ENCODE measurements around the gene TTLL9. TPM values are rescaled to one million over a fixed set of nuclear protein-coding genes. Genes with fewer than 3 reads are reported as not detected.

TTLL9 gene
- total and polyA plus RNA-seq, 8 donors, result 0.14 to 1.4 (median 0.35) TPM; not detected in 1

- Histone ChIP-seq H3K4me3 (no peak overlapping the region), H3K36me3 (no peaks in the 10 kb centered on the region), H3K9me3 (no peaks in the 10 kb centered on the region), H3K27me3 (no peaks in the 10 kb centered on the region), H3K27ac (no peak overlapping the region), H3K4me1 (no peaks in the 10 kb centered on the region)
- FAIRE-seq (no peak), DNase-seq (no peak), ATAC-seq (no peak)
- intact Hi-C loops (cut with DNase I), result no loop called here
- TF ChIP-seq CTCF (IDR thresholded peaks at IDR 0.05), result no peak
- 44% methylated on average over 5 to 6 of the region's 6 CpGs for WGBS, 2 donors
These were observed 120.4 kb downstream of the TTLL9 start for GRCh38 chr20:31990641-31991338.

- FAIRE-seq (no peak), ATAC-seq (no peak), DNase-seq (no peak)
- intact Hi-C loops (cut with DNase I), result no loop called here
- no peak overlapping the region for H3K4me3 ChIP-seq
- no peak for TF ChIP-seq CTCF (IDR thresholded peaks at IDR 0.05)
- H3K27ac ChIP-seq, result no peak overlapping the region
- no peaks in the 10 kb centered on the region for H3K9me3 ChIP-seq
- no peaks in the 10 kb centered on the region for H3K4me1 ChIP-seq
- H3K27me3 ChIP-seq, result no peaks in the 10 kb centered on the region
- 40 to 80% methylated on average over 1 of the region's 1 CpG for WGBS, 2 donors
- H3K36me3 ChIP-seq, result no peaks in the 10 kb centered on the region
These were observed 120.9 kb downstream of the TTLL9 start for GRCh38 chr20:31991339-31991705.

- TF ChIP-seq CTCF (IDR thresholded peaks at IDR 0.05), result no peak
- H3K36me3 ChIP-seq, result no peaks in the 10 kb centered on the region
- no peaks in the 10 kb centered on the region for H3K4me1 ChIP-seq
- DNase-seq (no peak), FAIRE-seq (no peak), ATAC-seq (no peak)
- 67 to 72% methylated on average over 2 of the region's 2 CpGs for WGBS, 2 donors
- H3K4me3 ChIP-seq, result no peak overlapping the region
- intact Hi-C loops (cut with DNase I), result no loop called here
- no peaks in the 10 kb centered on the region for H3K27me3 ChIP-seq
- H3K27ac ChIP-seq, result no peak overlapping the region
- no peaks in the 10 kb centered on the region for H3K9me3 ChIP-seq
These were observed 121.7 kb downstream of the TTLL9 start for GRCh38 chr20:31992086-31992485.

Other genes starting within 250 kb of the TTLL9 start
- gene COX4I2, start 232.7 kb upstream of the TTLL9 start, total RNA-seq, result under 1 TPM in 5 of 6 donors, not detected in 1; 0.28 to 0.94 (median 0.60) TPM
- gene COX4I2, start 232.7 kb upstream of the TTLL9 start, polyA plus RNA-seq, result 1 to 10 TPM; 3.7 to 7.8 TPM
- gene BCL2L1, start 147.8 kb upstream of the TTLL9 start, total RNA-seq, result 10 to 100 TPM; 27.3 to 59.8 (median 40.0) TPM
- 10 to 100 TPM; 40.8 to 55.5 TPM for gene BCL2L1, start 147.8 kb upstream of the TTLL9 start, polyA plus RNA-seq
- gene TPX2, start 131.3 kb upstream of the TTLL9 start, total RNA-seq, result 1 to 10 TPM in 1 of 6 donors, under 1 TPM in 4, not detected in 1; 0.20 to 1.5 (median 0.79) TPM
- gene TPX2, start 131.3 kb upstream of the TTLL9 start, polyA plus RNA-seq, result under 1 TPM; 0.04 to 0.12 TPM
- 10 to 100 TPM in 1 of 6 donors, 1 to 10 TPM in 5; 1.8 to 10.8 (median 3.8) TPM for gene MYLK2, start 51.3 kb upstream of the TTLL9 start, total RNA-seq
- gene MYLK2, start 51.3 kb upstream of the TTLL9 start, polyA plus RNA-seq, result 1 to 10 TPM; 3.8 to 4.8 TPM
- 1 to 10 TPM in 1 of 6 donors, under 1 TPM in 3, not detected in 2; 0.16 to 1.1 (median 0.53) TPM for gene FOXS1, start 25.0 kb upstream of the TTLL9 start, total RNA-seq
- gene FOXS1, start 25.0 kb upstream of the TTLL9 start, polyA plus RNA-seq, result 1 to 10 TPM in 1 of 2 donors, under 1 TPM in 1; 0.91 to 1.7 TPM
- gene DUSP15, start 107 bp upstream of the TTLL9 start, total RNA-seq, result 1 to 10 TPM in 3 of 6 donors, under 1 TPM in 3; 0.35 to 1.6 (median 1.1) TPM
- 1 to 10 TPM; 2.5 to 4.3 TPM for gene DUSP15, start 107 bp upstream of the TTLL9 start, polyA plus RNA-seq
- gene PDRG1, start 81.4 kb downstream of the TTLL9 start, total RNA-seq, result 1 to 10 TPM; 3.6 to 6.9 (median 5.2) TPM
- 10 to 100 TPM in 1 of 2 donors, 1 to 10 TPM in 1; 6.9 to 12.0 TPM for gene PDRG1, start 81.4 kb downstream of the TTLL9 start, polyA plus RNA-seq
- gene XKR7, start 97.5 kb downstream of the TTLL9 start, total RNA-seq, result under 1 TPM; 0.05 to 0.46 (median 0.20) TPM
- gene XKR7, start 97.5 kb downstream of the TTLL9 start, polyA plus RNA-seq, result 1 to 10 TPM in 1 of 2 donors, under 1 TPM in 1; 0.42 to 1.2 TPM
- 1 to 10 TPM in 2 of 6 donors, under 1 TPM in 4; 0.31 to 2.2 (median 0.75) TPM for gene CCM2L, start 139.8 kb downstream of the TTLL9 start, total RNA-seq
- 1 to 10 TPM; 5.3 to 6.7 TPM for gene CCM2L, start 139.8 kb downstream of the TTLL9 start, polyA plus RNA-seq
- gene HCK, start 181.6 kb downstream of the TTLL9 start, total RNA-seq, result 10 to 100 TPM in 1 of 6 donors, 1 to 10 TPM in 3, under 1 TPM in 2; 0.42 to 12.9 (median 2.3) TPM
- 1 to 10 TPM; 2.1 to 2.3 TPM for gene HCK, start 181.6 kb downstream of the TTLL9 start, polyA plus RNA-seq
- 10 to 100 TPM; 15.3 to 30.2 (median 20.9) TPM for gene TM9SF4, start 239.1 kb downstream of the TTLL9 start, total RNA-seq
- 10 to 100 TPM; 12.7 to 23.7 TPM for gene TM9SF4, start 239.1 kb downstream of the TTLL9 start, polyA plus RNA-seq